Adrenal gland (tissue), 5 donors: ENCODE results near the gene FOXO1.

Experiments
- CTCF ChIP-seq, 6 experiments: fragments of 450-650 bp in 4 of 6; fragments of 200-600 bp in 2 of 6; sonication (generic) in 1 of 6; IDR thresholded peaks; 1 replicate in 5 of 6; 2 replicates in 1 of 6; pipeline versions ENCODE4 v1.5.1 to v1.8.0; 2016 to 2021; ENCODE audit warnings: antibody characterized with exemption in 6 of 6, mild to moderate bottlenecking in 2 of 6, moderate library complexity in 1 of 6
- POLR2A ChIP-seq, 2 donors: fragments of 450-650 bp; IDR thresholded peaks; one replicate each; pipeline ENCODE4 v1.6.1; 2017; ENCODE audit warnings: antibody characterized with exemption in 2 of 2, mild to moderate bottlenecking in 2 of 2, moderate library complexity in 1 of 2
- donor health status: DM: no; HTN: no; CAD: no.

GRCh38 chr13:40668335-40668734 is 1.9 kb upstream of the FOXO1 start:
- TF ChIP-seq CTCF (IDR thresholded peaks at IDR 0.05) = peak in 1 of 6 experiments; percentile 20
- no peak for TF ChIP-seq POLR2A (IDR thresholded peaks at IDR 0.05)
